ENCODE measurements around the gene EIF4E2. TPM values are rescaled to one million over a fixed set of nuclear protein-coding genes. Genes with fewer than 3 reads are reported as not detected.

EIF4E2 gene
- total RNA-seq, 4 donors from 2014 or later, result 26.6 to 54.2 (median 34.1) TPM

DNA sequence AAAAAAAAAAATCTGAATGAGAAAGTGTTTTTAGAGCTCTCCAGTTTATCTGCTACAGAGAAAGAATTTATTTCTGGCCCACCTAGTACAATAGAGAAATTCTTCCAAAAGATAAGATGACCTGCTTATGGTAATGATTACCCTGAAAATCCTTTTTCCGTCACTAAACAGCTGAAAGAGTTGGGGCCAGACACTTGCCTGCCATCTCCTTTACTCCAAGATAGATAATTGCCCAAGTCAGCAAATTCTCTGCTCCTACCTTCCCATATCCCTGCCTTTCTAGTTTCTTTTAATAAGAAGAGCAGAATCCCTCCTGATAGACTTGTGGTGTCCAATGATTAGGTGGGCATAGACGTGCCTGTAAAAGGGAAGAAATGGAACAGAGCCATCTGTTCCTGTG is 28.1 kb downstream of the EIF4E2 start:
- DNase-seq (ENCODE audit: low spot score in 2 of 2), result no peak
- no peaks in the 10 kb centered on the region for H3K9me3 ChIP-seq
- 95% methylated on average over 2 of the region's 2 CpGs for WGBS
- no peaks in the 10 kb centered on the region for H3K27me3 ChIP-seq
- TF ChIP-seq POLR2AphosphoS5 (IDR thresholded peaks at IDR 0.05) (no peak), POLR2A (IDR thresholded peaks at IDR 0.05) (no peak), EP300 (IDR thresholded peaks at IDR 0.05) (no peak)
- TF ChIP-seq, protein P1, sequence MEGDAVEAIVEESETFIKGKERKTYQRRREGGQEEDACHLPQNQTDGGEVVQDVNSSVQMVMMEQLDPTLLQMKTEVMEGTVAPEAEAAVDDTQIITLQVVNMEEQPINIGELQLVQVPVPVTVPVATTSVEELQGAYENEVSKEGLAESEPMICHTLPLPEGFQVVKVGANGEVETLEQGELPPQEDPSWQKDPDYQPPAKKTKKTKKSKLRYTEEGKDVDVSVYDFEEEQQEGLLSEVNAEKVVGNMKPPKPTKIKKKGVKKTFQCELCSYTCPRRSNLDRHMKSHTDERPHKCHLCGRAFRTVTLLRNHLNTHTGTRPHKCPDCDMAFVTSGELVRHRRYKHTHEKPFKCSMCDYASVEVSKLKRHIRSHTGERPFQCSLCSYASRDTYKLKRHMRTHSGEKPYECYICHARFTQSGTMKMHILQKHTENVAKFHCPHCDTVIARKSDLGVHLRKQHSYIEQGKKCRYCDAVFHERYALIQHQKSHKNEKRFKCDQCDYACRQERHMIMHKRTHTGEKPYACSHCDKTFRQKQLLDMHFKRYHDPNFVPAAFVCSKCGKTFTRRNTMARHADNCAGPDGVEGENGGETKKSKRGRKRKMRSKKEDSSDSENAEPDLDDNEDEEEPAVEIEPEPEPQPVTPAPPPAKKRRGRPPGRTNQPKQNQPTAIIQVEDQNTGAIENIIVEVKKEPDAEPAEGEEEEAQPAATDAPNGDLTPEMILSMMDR (IDR thresholded peaks at IDR 0.05), result no peak
- H3K4me1 ChIP-seq, result peaks cover 2% of the 10 kb centered on the region
- no peak overlapping the region for H3K4me3 ChIP-seq
- H3K36me3 ChIP-seq, result peaks cover 43% of the 10 kb centered on the region
- no peak overlapping the region for H3K27ac ChIP-seq

DNA sequence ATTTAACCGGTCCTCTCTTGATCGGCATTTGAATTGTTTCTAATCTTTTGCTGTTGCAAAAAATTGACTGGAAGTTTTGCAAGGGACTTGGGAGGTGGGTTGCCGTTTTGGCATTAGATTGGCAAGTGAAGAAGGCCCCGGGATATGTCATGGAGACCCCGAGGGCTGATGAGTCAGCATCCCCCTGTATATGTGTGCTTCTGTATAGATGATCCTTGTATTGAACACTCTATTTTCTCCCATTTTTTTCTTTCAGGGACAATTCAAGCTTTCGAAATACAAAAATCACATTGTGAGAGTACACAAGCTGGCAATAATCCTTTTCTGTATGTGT is 30.1 kb downstream of the EIF4E2 start:
- no peaks in the 10 kb centered on the region for H3K9me3 ChIP-seq
- no peaks in the 10 kb centered on the region for H3K27me3 ChIP-seq
- peaks cover 2% of the 10 kb centered on the region for H3K4me1 ChIP-seq
- H3K27ac ChIP-seq, result no peak overlapping the region
- no peak overlapping the region for H3K4me3 ChIP-seq
- 93% methylated on average over 6 of the region's 6 CpGs for whole genome bisulfite sequencing
- TF ChIP-seq EP300 (IDR thresholded peaks at IDR 0.05), result no peak
- no peak for TF ChIP-seq POLR2AphosphoS5 (IDR thresholded peaks at IDR 0.05)
- no peak for TF ChIP-seq POLR2A (IDR thresholded peaks at IDR 0.05)
- TF ChIP-seq, protein P1 (IDR thresholded peaks at IDR 0.05), result no peak
- no peak for DNase-seq (ENCODE audit: low spot score in 2 of 2)
- H3K36me3 ChIP-seq, result peaks cover 25% of the 10 kb centered on the region

DNA sequence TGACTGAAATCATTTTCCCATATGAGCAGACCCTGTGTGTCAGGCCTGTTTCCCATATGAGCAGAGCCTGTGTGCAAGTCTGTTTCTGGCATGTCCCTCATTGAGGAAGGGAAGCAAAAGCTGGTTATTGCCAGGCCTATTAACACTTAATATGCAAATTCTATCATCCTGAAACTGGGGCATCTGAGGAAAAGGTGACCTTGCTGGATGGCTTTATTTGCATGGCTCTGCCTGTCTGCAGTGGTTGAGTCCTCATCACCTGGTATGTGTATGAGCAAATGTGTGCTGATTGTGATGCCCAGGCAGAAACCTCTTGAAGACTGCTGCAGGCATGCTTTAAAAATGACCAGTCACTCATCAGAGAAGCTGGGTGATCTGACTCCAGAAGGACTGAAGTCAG is 31.2 kb downstream of the EIF4E2 start:
- H3K36me3 ChIP-seq, result peaks cover 25% of the 10 kb centered on the region
- TF ChIP-seq, protein P1 (IDR thresholded peaks at IDR 0.05), result no peak
- no peak for TF ChIP-seq POLR2A (IDR thresholded peaks at IDR 0.05)
- TF ChIP-seq POLR2AphosphoS5 (IDR thresholded peaks at IDR 0.05), result no peak
- TF ChIP-seq EP300 (IDR thresholded peaks at IDR 0.05), result no peak
- H3K4me3 ChIP-seq, result no peak overlapping the region
- no peaks in the 10 kb centered on the region for H3K27me3 ChIP-seq
- H3K4me1 ChIP-seq, result peaks cover 2% of the 10 kb centered on the region
- H3K9me3 ChIP-seq, result no peaks in the 10 kb centered on the region
- DNase-seq (ENCODE audit: low spot score in 2 of 2), result no peak
- H3K27ac ChIP-seq, result no peak overlapping the region

DNA sequence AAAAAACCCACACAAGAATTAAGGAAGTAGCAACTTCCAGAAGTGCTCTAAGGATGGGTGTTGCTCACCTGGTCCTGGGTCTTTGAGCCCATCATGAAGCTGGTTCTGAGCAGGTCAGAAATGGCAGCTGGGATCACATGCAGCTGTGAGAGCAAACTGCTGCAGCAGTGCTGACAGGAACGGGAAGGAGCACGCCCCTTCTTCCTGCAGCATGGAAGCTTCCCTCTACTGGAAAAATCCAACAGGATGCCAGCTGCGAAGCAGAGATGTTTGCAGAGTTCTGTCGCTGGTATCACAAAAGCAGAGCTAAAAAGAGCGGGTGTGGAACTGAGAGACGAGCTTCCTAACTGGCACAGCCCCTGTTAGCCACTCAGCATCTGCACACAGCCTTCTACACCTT is 33.7 kb downstream of the EIF4E2 start:
- Histone ChIP-seq H3K27me3 (no peaks in the 10 kb centered on the region), H3K27ac (no peak overlapping the region)
- TF ChIP-seq, protein P1 (IDR thresholded peaks at IDR 0.05), result no peak
- TF ChIP-seq POLR2AphosphoS5 (IDR thresholded peaks at IDR 0.05), result no peak
- no peak for TF ChIP-seq EP300 (IDR thresholded peaks at IDR 0.05)
- no peak for TF ChIP-seq POLR2A (IDR thresholded peaks at IDR 0.05)

DNA sequence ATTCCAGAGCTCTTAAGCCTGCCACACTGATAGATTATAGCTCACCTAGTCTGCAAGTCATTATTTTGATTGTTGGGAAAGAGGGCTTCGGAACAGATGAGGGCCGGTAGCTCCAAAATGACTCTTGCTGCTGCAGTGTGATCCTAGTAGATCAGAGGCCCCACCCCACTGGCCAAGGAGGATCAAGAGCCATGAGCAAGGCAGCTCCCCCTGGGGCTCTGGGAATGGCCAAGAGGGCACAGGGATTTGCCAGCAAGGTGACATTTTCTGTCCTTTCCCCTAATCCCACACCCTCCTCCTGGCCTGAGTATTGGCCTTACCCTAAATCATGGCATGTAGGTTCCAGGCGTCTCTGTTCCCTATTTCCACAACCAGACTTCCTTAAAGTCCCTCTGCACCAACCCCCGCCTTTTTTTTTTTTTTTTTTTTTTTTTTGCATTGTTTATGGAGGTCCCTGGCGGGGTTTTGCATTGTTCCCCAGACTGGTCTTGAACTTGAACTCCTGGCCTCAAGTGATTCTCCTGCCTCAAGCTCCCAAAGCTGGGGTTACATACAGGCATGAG is 36.5 kb downstream of the EIF4E2 start:
- DNase-seq (ENCODE audit: low spot score in 2 of 2), result no peak
- Histone ChIP-seq H3K4me3 (no peak overlapping the region), H3K27ac (no peak overlapping the region), H3K36me3 (peaks cover 6% of the 10 kb centered on the region), H3K9me3 (no peaks in the 10 kb centered on the region), H3K27me3 (no peaks in the 10 kb centered on the region), H3K4me1 (peaks cover 25% of the 10 kb centered on the region)
- TF ChIP-seq POLR2AphosphoS5 (IDR thresholded peaks at IDR 0.05), result no peak
- TF ChIP-seq POLR2A (IDR thresholded peaks at IDR 0.05), result no peak
- TF ChIP-seq, protein P1 (IDR thresholded peaks at IDR 0.05), result no peak
- TF ChIP-seq EP300 (IDR thresholded peaks at IDR 0.05), result no peak
- 85% methylated on average over 5 of the region's 5 CpGs for WGBS

More for the DNA sequence above, 33.7 kb downstream of the EIF4E2 start:
- peaks cover 20% of the 10 kb centered on the region for H3K4me1 ChIP-seq
- H3K9me3 ChIP-seq, result no peaks in the 10 kb centered on the region
- peaks cover 25% of the 10 kb centered on the region for H3K36me3 ChIP-seq
- no peak for DNase-seq (ENCODE audit: low spot score in 2 of 2)
- 77% methylated on average over 6 of the region's 6 CpGs for WGBS
- H3K4me3 ChIP-seq, result no peak overlapping the region
